CD14-positive monocyte (primary cell): ENCODE data around the gene APOL2. TPM values are rescaled to one million over a fixed set of nuclear protein-coding genes. Genes with fewer than 3 reads are reported as not detected.

Source experiments
- DNase-seq, 3 donors: peaks; one replicate each; pipeline ENCODE4 v3.0.0-alpha.2; 2011 to 2022
- H2AFZ ChIP-seq: 2 replicates; pipeline ENCODE4 v1.6.0; 2012; ENCODE audit warnings: mild to moderate bottlenecking, low read depth, low read length, inconsistent platforms; ENCODE audit not compliant: insufficient read depth, poor library complexity, severe bottlenecking
- H3K27ac ChIP-seq, 2 donors: 1 replicate in 1 of 2; 2 replicates in 1 of 2; pipeline ENCODE4 v1.5.1; 2012 to 2013; ENCODE audit warnings: low read length in 2 of 2, control low read depth in 1 of 2, inconsistent platforms in 1 of 2, low read depth in 1 of 2, mild to moderate bottlenecking in 1 of 2
- H3K27me3 ChIP-seq, 2 donors: one replicate each; pipeline versions ENCODE4 v1.6.0 to v1.6.1; 2011 to 2013; ENCODE audit warnings: low read length in 2 of 2; ENCODE audit not compliant: control insufficient read depth in 2 of 2, insufficient read depth in 2 of 2
- H3K36me3 ChIP-seq, 2 donors: replicated peaks in 1 of 2; 1 replicate in 1 of 2; 2 replicates in 1 of 2; pipeline versions ENCODE4 v1.5.1 to v1.6.1; 2012 to 2013; ENCODE audit warnings: low read length in 2 of 2, control low read depth in 1 of 2, inconsistent platforms in 1 of 2, mild to moderate bottlenecking in 1 of 2; ENCODE audit not compliant: insufficient read depth in 2 of 2, control insufficient read depth in 1 of 2
- H3K4me1 ChIP-seq, 2 donors: 1 replicate in 1 of 2; 2 replicates in 1 of 2; pipeline versions ENCODE4 v1.5.1 to v1.6.1; 2012 to 2013; ENCODE audit warnings: low read length in 2 of 2, control low read depth in 1 of 2, inconsistent platforms in 1 of 2, mild to moderate bottlenecking in 1 of 2, moderate library complexity in 1 of 2; ENCODE audit not compliant: insufficient read depth in 2 of 2, control insufficient read depth in 1 of 2
- H3K4me2 ChIP-seq: replicated peaks from 2 replicates; pipeline ENCODE3; 2012; ENCODE audit warnings: low read length, moderate library complexity, mild to moderate bottlenecking; ENCODE audit not compliant: poor library complexity, severe bottlenecking; ENCODE audit errors: extremely low read depth
- H3K4me3 ChIP-seq, 3 experiments: fragments of 200-600 bp in 1 of 3; sonication (generic) in 1 of 3; replicated peaks in 1 of 3; 1 replicate in 2 of 3; 2 replicates in 1 of 3; pipeline ENCODE4 v1.5.1; 2011 to 2013; ENCODE audit warnings: low read length in 3 of 3, mild to moderate bottlenecking in 3 of 3, control low read depth in 2 of 3, low read depth in 2 of 3, inconsistent platforms in 1 of 3, moderate library complexity in 1 of 3
- H3K79me2 ChIP-seq: 2 replicates; pipeline ENCODE4 v1.6.0; 2012; ENCODE audit warnings: mild to moderate bottlenecking, control low read depth, inconsistent platforms, low read length, moderate library complexity; ENCODE audit not compliant: insufficient read depth
- H3K9ac ChIP-seq: 2 replicates; pipeline ENCODE4 v1.6.0; 2017; ENCODE audit warnings: low read length, mild to moderate bottlenecking; ENCODE audit not compliant: insufficient read depth, poor library complexity, severe bottlenecking
- H3K9me3 ChIP-seq, 2 donors: replicated peaks in 1 of 2; 1 replicate in 1 of 2; 2 replicates in 1 of 2; pipeline versions ENCODE4 v1.5.1 to v1.6.1; 2012 to 2013; ENCODE audit warnings: low read length in 2 of 2, control low read depth in 1 of 2; ENCODE audit not compliant: control insufficient read depth in 1 of 2, insufficient read depth in 1 of 2
- H4K20me1 ChIP-seq: 2 replicates; pipeline ENCODE4 v1.6.0; 2012; ENCODE audit warnings: mild to moderate bottlenecking, low read length, control low read depth, moderate library complexity; ENCODE audit not compliant: insufficient read depth
- H3K27ac Mint-ChIP-seq, 7 donors: one replicate each; pipeline ENCODE4 v1.8.0; 2020; ENCODE audit warnings: mild to moderate bottlenecking in 7 of 7, mixed read lengths in 7 of 7, moderate library complexity in 6 of 7, inconsistent platforms in 2 of 7
- H3K27me3 Mint-ChIP-seq, 3 donors: one replicate each; pipeline ENCODE4 v1.8.0; 2021 to 2022; ENCODE audit warnings: low read depth in 3 of 3, mild to moderate bottlenecking in 3 of 3, mixed read lengths in 3 of 3, moderate library complexity in 3 of 3, inconsistent platforms in 1 of 3
- H3K36me3 Mint-ChIP-seq, 2 donors: one replicate each; pipeline ENCODE4 v1.8.0; 2020; ENCODE audit warnings: mixed read lengths in 2 of 2, inconsistent platforms in 1 of 2, mild to moderate bottlenecking in 1 of 2
- H3K4me1 Mint-ChIP-seq: one replicate; pipeline ENCODE4 v1.8.0; 2020; ENCODE audit warnings: mild to moderate bottlenecking, mixed read lengths
- H3K4me3 Mint-ChIP-seq, 2 donors: one replicate each; pipeline ENCODE4 v1.8.0; 2020; ENCODE audit warnings: mild to moderate bottlenecking in 2 of 2, mixed read lengths in 2 of 2, moderate library complexity in 1 of 2
- H3K9me3 Mint-ChIP-seq, 7 donors: one replicate each; pipeline ENCODE4 v1.8.0; 2020 to 2022; ENCODE audit warnings: mixed read lengths in 7 of 7, mild to moderate bottlenecking in 6 of 7, moderate library complexity in 6 of 7, inconsistent platforms in 2 of 7
- CTCF ChIP-seq: fragments of 200-600 bp; IDR thresholded peaks from one replicate; pipeline ENCODE4 v1.8.0; 2022; ENCODE audit warnings: antibody characterized with exemption, mild to moderate bottlenecking
- WGBS: methylation state at CpG from one replicate; pipeline ENCODE4 v1.1.5; 2013; ENCODE audit warnings: missing lambda C conversion rate; ENCODE audit not compliant: insufficient coverage; 5-methylcytosine and 5-hydroxymethylcytosine counted together
- intact Hi-C, 2 donors: fragments of 100-400 bp; cut with micrococcal nuclease; formaldehyde crosslinking; loops; one replicate each; pipeline versions ENCODE4 v1.15.0 to v1.15.1; 2023
- polyA plus RNA-seq, 3 donors: library from polyadenylated mRNA; depleted of rRNA in 1 of 3; unstranded in 2 of 3; stranded (reverse) in 1 of 3; fragments of 300-500 nt in 2 of 3; fragments of >200 nt in 1 of 3; fragmentation: Illumina TruSeq in 2 of 3; gene quantifications; 1 replicate in 2 of 3; 2 replicates in 1 of 3; pipeline ENCODE4 v1.2.3, GENCODE V29; 2012 to 2021

The APOL2 gene
- polyA plus RNA-seq, 3 donors, result 12.6 to 47.0 (median 13.2) TPM

GRCh38 chr22:36185828-36186624 is 53.3 kb downstream of the APOL2 start:
- Mint-ChIP-seq H3K36me3 (no peaks in the 10 kb centered on the region), H3K27me3 (peaks cover 0 to 2% (median 2%) of the 10 kb centered on the region in 3 donors), H3K4me1 (peaks cover 4% of the 10 kb centered on the region), H3K4me3 (no peak overlapping the region), H3K9me3 (peaks cover 0 to 2% (median 0%) of the 10 kb centered on the region in 7 donors), H3K27ac (no peak overlapping the region)
- no peaks in the 10 kb centered on the region for H3K27me3 ChIP-seq
- no peak overlapping the region for H2AFZ ChIP-seq
- no peak overlapping the region for H3K27ac ChIP-seq
- TF ChIP-seq CTCF, result no peak
- H3K36me3 ChIP-seq, result no peaks in the 10 kb centered on the region
- H4K20me1 ChIP-seq, result no peaks in the 10 kb centered on the region
- no peaks in the 10 kb centered on the region for H3K9me3 ChIP-seq
- H3K4me2 ChIP-seq, result no peak overlapping the region
- no peak overlapping the region for H3K4me3 ChIP-seq
- no peak overlapping the region for H3K9ac ChIP-seq
- intact Hi-C loops, result no loop called here
- DNase-seq, result no peak
- WGBS, result 90% methylated on average over 8 of the region's 14 CpGs
- H3K79me2 ChIP-seq, result no peaks in the 10 kb centered on the region
- H3K4me1 ChIP-seq, result no peaks in the 10 kb centered on the region

- no peak for DNase-seq
- intact Hi-C loops, result no loop called here
These were observed 54.8 kb downstream of the APOL2 start for GRCh38 chr22:36184433-36185025.

More at GRCh38 chr22:36184433-36185025, 54.8 kb downstream of the APOL2 start:
- 97% methylated on average over 5 of the region's 10 CpGs for WGBS
- peaks cover 4 to 5% of the 10 kb centered on the region in 2 donors for H3K4me1 ChIP-seq
- H3K27me3 Mint-ChIP-seq, result peaks cover 0 to 2% (median 2%) of the 10 kb centered on the region in 3 donors
- no peak overlapping the region for H2AFZ ChIP-seq
- no peaks in the 10 kb centered on the region for H3K9me3 ChIP-seq
- H3K9ac ChIP-seq, result no peak overlapping the region
- no peak for TF ChIP-seq CTCF
- peaks cover 0 to 2% (median 0%) of the 10 kb centered on the region in 7 donors for H3K9me3 Mint-ChIP-seq
- no peak overlapping the region for H3K4me2 ChIP-seq
- no peak overlapping the region for H3K4me3 Mint-ChIP-seq
- no peak overlapping the region for H3K4me3 ChIP-seq
- H3K27ac ChIP-seq, result no peak overlapping the region
- H3K4me1 Mint-ChIP-seq, result peaks cover 10% of the 10 kb centered on the region
- no peaks in the 10 kb centered on the region for H3K36me3 ChIP-seq
- no peaks in the 10 kb centered on the region for H3K36me3 Mint-ChIP-seq
- no peaks in the 10 kb centered on the region for H4K20me1 ChIP-seq
- H3K27ac Mint-ChIP-seq, result no peak overlapping the region
- no peaks in the 10 kb centered on the region for H3K27me3 ChIP-seq
- H3K79me2 ChIP-seq, result no peaks in the 10 kb centered on the region
